ENCODE measurements around the gene TAMM41.
"Not testable (repeated sequence)": the region's sequence is repeated elsewhere in the genome, so short reads cannot be mapped to it uniquely, and the experiment has no call there.

The TAMM41 gene

DNA sequence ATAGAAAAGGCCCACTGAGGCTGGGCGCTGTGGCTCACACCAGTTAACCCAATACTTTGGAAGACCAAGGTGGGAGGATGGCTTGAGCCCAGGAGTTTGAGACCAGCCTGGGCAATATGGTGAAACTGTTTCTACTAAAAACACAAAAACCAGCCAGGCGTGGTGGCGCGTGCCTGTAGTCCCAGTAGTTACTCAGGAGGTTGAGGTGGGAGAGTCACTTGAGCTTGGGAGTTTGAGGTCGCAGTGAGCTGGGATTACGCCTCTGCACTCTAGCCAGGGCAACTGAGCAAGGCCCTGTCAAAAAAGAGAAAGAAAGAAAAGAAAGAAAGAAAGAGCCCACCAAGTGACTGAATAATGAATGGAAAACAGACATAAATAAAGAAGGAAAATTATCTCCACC is 32.0 kb downstream of the TAMM41 start:
- DNase-seq (ENCODE audit: low spot score) = no peak

DNA sequence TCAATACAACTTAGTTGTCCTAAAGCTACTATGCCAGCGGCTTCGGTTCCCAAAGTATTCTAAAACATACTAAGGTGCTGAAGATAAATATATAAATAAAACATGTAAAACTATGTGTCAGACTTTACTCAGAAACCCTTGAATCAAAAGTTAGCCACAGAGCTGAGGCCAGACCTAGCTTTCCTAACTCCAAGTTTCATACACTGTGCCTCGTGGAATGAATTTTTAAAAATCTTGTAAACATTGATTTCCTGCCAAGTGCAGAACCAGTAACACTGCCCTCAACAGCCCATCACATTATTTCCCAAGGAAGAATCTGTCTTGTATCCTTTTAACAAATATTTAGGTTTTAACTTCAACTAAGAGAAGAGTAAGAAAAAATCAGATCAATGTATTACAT is 36.4 kb downstream of the TAMM41 start:
- no peak for DNase-seq (ENCODE audit: low spot score)

DNA sequence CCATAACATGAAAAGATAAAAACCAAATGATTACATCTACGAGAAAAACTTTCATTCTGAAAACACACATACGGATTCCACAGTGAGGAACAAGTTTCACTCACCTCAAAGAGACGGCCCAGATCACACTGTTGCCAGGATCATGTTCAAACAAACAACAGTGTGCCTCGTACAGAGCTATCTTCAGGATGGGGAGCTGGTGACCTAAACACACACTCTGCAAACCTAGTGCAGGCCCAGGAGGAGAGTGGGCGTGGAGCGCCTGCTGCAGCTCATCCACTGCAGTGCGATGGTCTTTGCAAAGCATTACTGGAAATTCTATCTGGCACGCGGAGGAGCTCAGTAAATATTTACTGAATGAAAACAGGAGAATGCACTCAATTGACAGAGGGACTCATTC is 38.5 kb downstream of the TAMM41 start:
- DNase-seq (ENCODE audit: low spot score) = no peak

DNA sequence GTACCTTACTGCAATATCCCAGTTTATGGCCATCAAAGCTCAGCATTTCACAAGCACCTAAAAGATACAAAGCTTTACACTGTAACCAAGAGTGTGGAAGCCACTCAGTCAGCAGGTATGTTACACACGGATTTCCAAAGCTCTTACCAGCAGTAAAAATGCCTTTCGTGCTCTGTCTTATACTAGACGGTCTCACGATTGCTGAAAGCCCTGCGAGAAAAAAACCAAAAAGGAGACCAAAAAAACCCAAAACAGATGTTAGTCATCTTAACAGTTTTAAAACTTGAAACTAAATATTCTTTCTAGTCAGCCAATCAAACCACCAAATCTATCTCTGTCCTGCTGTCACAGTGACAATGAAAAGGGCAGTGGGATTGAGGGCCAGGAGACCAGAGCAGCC is 39.0 kb downstream of the TAMM41 start:
- no peak for DNase-seq (ENCODE audit: low spot score)

DNA sequence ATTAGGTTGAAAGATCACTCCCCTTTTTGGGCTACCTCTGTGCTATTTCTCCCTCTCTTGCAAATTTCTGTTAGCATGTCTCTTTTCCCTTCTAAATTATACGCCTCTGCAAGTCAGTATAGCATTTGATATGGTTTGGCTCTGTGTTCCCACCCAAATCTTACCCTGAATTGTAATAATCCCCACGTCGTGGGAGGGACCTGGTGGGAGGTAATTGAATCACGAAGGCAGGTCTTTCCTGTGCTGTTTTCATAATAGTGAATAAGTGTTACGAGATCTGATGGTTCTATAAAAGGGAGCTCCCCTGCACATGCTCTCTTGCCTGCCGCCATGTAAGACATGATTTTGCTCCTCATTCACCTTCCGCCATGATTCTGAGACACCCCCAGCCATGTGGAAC is 41.0 kb downstream of the TAMM41 start:
- no peak for DNase-seq (ENCODE audit: low spot score)

DNA sequence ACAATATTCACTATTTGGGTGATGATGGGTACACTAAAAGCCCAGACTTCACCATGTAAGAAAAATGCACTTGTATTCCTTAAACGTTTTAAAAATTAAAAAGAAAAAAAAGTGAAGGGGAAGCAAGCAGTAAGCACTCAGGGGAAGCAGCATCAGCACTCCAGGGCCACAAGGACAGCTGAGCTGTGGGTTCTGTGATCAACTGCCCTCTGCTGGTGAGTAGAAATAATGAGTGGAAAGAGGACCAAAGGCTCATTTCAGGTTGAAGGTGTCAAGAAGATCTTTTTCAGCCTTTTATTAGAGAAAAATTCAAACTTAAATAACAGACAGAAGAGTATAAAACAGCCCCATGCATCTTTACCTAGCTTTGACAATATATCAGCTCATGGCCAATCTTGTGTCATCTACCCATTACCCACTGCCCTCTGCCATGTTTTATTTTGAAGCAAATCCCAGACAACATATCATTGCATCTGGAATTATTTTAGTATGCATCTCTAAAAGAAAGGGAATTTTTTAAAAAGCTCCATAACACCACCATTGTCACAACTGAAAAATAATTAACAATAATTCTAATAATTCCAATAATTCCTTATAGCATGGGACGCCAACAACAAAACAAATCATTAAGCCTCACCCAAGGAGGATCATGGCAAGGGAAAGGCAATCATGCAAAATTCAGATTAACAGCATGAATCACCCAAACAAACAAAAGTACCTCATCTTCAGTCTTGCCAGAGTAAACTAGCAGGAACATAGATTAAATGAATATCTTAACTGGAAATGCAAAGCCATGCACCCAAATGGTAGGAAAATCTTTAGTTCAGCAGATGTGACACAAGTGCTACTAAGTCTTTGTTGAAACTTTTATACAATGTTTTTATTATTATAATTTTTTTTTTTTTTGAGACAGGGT is 42.5 kb downstream of the TAMM41 start:
- peak; percentile 64 for DNase-seq (ENCODE audit: low spot score)

DNA sequence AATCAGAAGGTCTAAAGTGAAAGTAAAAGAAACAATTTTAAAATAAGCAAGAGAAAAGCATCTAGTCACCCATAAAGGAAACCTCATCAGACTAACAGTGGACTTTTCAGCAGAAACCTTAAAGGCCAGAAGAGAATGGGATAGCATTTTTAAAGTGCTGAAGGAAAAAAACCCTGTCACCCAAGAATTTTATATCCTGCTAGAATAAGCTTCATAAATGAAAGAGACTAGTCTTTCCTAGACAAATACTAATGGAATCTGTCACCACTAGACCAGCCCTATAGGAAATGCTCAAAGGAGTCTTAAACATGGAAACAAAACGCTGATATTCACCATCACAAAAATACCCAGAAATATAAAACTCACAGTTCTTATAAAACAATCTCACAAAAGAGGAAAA is 46.9 kb downstream of the TAMM41 start:
- no peak for DNase-seq (ENCODE audit: low spot score)

DNA sequence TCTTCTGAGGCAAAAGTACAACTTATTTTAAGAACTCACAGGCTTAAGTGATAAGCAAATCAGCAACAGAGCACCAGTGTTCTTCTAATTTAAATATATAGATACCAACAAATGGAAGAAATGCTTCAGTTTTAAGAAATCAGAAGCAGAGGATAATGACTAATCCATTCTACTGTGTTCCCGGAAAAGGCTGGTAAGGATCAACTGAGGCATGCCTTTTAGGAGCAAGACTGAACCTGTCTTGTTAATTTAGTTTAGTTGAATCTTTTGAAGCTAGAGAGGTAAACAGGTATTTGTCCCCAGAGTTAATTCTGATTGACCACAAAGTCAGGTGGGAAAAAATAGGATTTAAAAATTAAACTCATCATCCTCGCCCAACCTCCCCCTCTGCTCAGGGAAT is 51.8 kb downstream of the TAMM41 start:
- no peak for DNase-seq (ENCODE audit: low spot score)

DNA sequence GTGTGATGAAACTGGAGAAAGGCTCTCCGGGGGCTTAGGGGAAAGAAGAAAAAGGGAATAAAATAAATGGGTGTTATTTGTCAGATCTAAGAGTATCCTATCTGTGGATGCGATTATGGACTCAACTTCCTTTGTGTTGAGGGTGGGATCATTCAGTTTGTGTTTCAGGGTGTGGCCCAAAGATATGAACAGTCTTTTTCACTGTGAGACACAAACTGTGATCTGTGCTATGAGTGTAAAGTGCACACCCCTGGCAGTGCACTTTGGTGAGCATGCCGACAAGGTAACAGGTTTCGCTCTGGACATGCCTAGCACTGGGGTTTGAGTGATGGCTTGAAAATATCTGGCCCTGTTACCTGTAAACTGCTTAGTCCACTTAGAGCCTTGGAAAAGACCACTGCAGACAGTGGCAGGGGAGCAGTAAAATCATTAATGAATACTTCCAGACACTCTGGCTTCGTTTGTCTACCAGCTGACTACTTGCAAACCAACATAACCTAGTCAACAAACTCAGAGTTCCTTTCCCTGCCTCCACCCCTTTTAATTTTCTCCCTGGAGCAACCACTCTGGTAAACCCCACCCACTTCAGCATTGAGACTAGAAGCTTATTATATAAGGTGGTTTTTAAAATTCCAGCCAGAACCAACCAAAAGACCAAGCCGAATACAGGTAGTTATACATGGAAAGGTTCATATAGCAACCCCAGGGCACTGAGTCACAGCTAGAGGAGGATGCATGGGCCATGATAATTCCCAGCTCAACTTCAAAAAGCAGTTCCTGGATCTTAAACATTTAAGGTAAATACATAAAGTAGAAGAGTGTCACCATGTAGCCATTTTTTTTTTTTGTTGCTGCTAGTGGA is 55.1 kb downstream of the TAMM41 start:
- DNase-seq (ENCODE audit: low spot score) = no peak

DNA sequence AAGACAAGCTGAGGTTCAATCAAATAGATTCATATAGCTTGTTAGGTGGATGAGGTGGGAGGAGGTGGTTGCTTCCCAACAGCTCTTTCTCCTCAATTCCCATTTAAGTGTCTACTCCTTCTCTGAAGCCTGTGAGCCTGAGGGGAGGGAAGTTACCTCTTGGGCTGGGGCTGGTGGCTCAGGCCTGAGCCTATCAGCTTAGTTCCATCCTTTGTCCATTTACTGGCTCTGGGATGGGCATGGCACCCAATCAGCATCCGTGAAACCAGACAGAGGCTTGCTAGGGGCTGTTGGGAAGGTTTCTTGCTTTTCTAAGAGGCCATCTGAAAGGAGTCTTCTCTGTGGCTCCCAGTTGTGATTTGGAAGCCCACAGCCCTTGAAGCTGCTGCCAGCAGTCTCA is 57.3 kb downstream of the TAMM41 start:
- DNase-seq (ENCODE audit: low spot score) = no peak

DNA sequence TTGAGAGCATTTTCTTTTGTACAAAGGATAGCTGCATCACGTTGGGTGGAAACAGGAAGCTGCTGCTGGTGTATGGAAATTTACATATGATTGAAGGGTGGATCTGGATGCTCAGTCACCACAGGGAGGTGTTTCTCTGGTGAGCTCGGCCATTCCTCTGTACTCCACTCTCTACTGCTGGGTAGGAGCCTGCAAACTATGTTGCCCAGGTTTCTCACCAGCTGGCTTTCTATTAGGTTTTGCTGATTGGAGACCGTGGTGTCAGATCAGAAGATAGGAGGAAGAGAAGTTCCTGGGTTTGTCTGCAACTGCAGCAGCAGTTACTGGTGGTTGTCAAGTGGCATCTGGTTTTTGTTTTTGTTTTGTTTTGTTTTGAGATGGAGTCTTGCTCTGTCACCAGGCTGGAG is 61.7 kb downstream of the TAMM41 start:
- DNase-seq (ENCODE audit: low spot score) = no peak

DNA sequence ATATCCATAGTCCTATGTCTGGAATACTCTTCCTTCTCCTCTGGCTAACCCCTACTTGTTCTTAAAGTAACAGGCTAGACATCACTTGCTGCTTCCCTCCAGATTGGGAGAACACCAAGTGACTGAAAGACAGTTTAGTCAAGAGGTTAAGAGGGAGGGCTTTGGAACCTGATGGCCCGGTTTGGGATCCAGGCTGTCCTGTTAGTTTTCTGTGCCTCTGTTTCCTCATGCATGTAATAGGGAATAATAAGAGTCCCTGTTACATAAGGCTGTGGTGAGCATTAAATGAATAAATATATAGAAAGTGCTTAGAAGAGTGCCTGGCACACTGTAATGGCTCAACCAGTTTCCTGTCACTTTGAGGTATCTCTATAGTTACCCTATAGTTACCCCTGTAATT is 66.3 kb downstream of the TAMM41 start:
- no peak for DNase-seq (ENCODE audit: low spot score)

DNA sequence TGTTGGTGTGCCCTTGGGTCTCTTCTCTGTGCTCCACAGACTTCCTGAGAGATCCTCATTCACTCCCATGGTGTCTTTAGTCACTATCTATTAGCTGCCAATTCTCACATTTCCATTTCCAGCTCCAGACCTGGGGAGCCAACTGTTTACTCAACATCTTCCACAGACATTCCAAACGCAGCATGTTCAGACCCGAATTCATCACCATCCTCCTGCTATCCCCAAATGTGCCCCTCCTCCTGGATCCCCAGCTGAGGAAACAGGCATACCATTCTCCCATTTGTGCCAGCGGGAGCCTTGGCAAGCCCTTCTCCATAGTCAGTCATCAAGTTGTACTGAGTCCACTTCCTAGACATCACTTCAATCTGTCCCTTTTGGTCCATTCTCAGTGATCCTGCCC is 67.1 kb downstream of the TAMM41 start:
- DNase-seq (ENCODE audit: low spot score) = no peak

DNA sequence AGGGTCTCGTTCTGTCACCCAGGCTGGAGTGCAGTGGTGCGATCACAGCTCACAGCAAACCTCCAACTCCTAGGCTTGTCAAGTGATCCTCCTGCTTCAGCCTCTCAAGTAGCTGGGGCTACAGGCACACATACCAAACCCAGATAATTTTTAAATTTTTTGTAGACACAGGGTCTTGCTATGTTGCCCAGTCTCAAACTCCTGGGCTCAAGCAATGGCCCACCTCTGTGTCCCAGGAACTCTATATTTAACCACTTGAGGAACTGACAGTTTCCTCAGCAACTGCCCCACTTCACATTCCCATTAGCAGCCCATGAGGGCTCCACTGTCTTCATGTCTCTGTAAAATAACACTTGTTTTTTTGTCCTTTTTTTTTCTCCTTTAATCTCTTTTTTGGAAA is 68.4 kb downstream of the TAMM41 start:
- no peak for DNase-seq (ENCODE audit: low spot score)

DNA sequence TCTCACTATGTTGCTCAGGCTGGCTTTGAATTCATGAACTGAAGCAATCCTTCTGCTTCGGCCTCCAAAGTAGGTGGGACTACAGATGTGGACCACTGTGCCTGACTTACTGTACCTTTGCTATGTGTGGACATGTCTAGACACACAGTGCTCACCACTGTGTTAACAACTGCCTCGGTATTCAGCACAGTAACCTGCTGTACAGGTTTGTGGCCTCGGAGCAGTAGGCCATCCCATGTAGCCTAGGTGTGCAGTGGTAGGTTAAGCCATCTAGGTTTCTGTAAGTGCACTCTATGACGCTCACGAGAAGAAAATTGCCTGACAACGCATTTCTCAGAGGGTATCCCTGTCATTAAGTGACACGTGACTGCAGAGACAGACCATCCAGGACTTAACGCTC is 70.3 kb downstream of the TAMM41 start:
- no peak for DNase-seq (ENCODE audit: low spot score)

DNA sequence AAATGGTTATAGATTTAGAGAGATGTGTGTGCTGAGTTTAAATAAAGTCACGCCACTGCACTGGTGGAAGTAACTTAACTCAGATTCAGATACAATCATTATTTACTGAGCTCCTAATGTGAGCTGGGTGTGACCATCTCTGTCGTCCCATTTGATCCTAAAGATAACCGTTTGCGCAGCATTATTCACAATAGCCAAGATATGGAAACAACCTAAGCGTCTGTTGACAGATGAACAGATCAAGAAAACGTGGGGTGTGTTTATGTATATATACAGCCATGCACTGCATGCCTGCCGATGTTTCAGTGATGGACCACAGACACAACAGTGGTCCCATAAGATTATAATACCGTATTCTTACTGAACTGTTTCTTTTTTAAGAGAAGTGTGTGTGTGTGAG is 71.2 kb downstream of the TAMM41 start:
- no peak for DNase-seq (ENCODE audit: low spot score)

DNA sequence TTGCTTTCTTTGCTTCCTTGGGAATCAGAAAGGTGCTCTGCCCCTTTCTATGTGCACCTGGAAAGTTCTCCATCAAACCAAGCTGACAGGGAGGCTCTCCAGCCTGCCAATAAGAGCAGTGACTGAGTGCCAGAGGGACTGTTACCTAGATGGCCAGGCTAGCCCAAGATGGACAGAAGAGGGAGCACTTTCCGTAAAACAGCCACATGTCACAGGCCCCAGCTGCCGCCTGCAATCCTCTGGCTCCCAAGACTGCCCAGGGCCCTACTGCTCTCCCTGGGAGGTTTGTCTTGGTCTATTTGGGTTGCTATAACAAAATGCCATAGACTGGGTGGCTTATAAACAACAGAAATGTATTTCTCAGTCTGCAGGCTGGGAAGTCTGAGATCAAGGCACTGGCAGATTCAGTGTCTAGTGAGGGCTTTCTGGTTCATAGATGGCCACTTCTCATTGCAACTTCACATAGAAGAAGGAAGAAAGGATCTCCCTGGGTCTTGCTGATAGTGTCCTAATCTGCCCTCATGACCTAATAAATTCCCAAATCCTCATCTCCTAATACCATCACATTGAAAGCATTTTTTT is 72.3 kb downstream of the TAMM41 start:
- DNase-seq (ENCODE audit: low spot score) = no peak

DNA sequence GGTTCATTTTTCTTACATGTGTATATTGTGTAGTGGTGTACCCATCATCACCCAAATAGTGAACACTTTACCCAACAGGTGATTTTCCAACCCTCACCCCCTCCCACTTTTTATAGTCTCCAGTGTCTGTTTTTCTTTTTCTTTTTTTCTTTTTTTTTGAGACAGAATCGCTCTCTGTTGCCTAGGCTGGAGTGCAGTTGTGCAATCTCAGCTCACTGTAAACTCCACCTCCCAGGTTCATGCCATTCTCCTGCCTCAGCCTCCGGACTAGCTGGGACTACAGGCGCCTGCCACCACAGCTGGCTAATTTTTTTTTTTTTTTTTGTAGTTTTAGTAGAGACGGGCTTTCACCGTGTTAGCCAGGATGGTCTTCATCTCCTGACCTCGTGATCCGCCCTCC is 74.8 kb downstream of the TAMM41 start:
- DNase-seq (ENCODE audit: low spot score) = not testable (repeated sequence)

DNA sequence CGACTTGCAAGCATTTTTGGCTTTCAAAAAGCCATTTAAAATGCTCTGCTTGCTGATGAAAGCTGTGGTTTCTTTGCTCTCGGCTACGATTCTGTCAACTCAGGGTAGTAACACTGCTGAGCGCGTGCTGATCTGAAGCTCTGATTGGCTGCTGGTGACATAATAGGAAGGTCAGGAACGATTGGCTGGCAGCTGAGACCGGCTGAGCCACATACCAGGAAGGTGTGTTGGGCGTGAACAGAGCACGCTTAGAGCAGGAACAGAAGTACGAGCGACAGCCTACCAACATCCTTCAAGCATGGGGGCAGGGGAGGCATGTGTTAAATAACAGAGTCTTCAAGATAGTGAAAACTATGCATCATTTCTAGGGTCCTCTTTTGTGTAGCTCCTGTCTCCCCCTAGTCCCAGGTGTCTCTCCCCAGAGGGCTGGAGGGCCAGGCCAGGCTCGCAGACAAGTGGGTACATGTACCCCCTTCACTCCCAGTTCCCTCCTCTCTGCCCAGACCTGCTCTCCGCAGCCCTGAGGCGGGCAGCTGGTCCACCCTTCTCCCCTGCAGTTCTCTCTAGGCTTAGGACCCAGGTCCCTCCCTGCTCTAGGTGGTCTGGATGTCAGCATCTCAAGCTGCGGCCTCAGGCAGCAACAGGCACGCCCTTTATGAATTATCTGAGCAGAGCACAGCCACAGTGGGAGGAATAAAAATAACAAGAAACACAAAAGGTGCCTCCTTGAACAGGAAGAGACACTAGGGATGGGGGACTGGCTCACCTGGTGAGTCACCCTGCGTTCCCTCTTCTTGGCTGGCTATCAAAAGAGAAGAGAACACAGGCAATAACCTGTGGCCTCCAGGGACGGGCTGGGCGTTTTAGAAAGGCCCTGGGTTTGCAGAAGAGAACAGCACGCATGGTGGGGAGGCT is 76.0 kb downstream of the TAMM41 start:
- DNase-seq (ENCODE audit: low spot score) = peak; percentile 51

DNA sequence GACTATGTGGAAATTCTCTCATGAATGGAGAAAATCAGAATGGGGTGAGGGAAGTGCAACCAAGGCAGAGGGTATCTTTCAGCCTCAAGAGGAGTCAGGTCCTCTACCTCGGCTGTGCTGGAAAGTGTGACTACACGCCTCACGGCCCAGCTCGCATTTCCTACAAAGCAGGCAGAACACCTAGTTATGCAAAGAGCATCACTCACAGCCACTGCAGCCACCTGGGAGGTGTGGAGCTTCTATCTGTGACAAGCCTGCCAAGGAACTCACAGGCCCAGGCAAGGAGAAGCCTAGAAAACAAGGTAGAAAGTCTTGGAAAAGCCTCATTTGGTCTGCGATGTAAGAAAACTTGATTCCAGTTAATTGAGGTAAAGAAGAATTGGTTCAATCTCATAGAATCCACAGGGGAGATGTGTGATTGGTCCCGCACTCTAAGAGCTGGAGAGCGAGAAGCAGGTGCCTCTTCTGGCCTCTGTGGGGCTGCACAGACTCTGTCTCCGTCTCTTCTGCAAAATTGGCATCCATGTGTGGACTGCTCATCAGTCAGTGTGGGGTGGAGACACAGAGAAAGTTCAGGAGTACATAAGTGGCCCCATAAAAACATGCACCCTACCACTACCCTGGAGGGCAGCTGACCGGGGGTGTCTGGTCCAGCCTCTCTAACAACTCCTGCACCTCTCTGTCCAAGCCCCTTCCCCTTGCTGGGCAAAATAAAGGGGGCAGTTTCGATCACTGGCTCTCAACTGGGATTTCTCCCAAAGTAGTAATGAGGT is 76.8 kb downstream of the TAMM41 start:
- DNase-seq (ENCODE audit: low spot score) = no peak

DNA sequence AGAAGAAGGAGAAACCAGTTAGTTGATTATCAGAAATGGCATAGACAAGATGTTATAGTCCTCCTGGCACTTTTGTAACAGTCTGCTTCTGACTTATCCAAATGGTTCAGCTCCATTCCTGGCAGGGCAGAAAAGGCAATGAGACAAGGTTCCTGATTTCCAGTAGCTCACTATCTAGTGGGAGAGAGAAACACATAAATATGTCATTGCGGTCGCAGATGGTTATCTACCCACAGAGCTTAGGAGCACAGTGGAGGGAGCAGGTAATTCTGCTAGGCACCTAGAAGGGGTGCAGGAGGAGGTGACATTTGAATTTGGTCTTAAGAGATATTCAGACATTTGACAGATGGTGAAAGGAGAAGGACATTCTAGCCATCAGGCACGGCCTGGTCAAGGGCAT is 78.1 kb downstream of the TAMM41 start:
- DNase-seq (ENCODE audit: low spot score) = no peak
